GOT3 (cell line): Measurements from ENCODE around the gene TPCN1.

ENCODE experiments used
- DNase-seq: peaks from one replicate; lab custom pipeline; 2025; ENCODE audit warnings: mixed read lengths; lab: John Stamatoyannopoulos, UW

TPCN1 gene

DNA sequence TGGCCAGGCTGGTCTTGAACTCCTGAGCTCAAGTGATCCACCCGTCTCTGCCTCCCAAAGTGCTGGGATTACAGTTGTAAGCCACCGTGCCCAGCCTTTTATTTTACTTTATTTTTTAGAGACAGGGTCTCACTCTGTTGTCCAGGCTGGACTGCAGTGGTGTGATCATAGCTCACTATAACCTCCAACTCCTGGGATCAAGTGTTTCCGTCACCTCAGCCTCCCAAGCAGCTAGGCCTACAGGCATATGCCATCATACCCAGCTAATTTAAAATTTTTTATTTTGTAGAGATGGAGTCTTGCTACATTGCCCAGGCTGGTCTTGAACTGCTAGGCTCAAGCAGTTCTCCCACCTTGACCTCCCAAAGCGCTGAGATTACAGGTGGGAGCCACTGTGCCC is 3.7 kb downstream of the TPCN1 start:
- DNase-seq = no peak

DNA sequence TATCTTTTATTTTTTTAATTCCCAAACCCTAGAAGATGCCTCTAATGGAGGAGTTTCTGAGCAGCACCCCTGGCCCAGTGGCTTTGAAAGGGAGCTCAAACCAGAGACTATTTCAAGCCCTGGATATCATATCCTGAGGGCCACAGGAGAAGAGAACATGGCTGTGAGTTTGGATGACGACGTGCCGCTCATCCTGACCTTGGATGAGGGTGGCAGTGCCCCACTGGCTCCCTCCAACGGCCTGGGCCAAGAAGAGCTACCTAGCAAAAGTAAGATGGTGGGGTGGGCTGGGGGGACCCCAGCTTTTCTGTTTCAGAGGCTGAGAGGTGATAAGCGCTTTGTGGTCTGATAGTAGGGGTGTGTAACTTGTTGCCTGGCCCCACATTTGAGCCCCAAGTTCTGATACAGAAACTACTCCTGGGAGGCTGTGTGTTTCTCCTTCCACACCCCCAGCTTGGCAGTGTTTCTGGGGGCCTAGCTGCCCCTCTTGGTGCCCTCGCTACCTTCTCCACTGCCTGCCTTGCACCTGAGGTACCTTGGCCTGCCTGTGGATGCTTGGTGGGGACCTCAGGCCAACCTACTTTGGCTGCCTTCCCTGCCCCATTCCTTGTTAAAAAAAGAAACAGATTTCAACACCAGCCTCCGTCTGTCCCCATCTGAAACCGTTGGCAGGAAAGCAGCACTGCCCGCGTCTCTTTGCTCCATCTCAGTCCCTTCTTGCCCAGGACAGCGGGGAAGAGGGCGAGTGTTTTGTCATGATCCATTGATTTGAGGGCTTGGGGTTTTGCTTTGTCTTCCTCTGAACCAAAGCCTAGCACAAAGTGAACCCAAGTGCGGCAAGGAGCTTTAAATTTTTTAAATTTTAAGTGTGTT is 5.7 kb downstream of the TPCN1 start:
- DNase-seq = no peak

GRCh38 chr12:113227686-113228391 is 6.6 kb downstream of the TPCN1 start:
- DNase-seq = no peak

DNA sequence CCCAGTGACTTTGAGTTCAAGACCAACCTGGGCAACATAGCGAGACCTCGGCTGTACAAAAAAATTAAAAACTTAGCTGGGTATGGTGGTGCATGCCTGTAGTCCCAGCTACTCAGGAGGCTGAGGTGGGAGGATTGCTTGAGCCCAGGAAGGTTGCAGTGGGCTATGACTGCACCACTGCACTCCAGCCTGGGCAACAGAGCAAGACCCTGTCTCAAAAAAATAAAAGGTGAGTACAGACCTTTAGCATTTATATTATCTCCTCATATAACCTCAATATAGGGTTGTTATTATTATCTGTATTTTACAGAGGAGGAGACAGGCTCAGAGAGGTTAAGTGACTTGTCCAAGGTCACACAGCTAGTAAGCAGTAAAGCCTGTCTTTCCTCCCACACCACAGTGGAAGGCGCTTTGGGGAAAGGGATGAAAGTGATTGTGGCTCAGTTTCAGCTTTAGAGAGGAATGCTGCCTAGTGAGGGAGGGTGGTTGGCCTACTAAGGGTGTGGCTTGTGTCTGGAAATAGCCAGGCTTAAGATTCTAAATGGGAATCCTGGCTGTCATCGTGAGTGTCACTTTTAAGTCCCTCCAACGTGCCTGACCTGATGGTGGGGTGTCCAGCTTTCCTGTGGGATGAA is 7.2 kb downstream of the TPCN1 start:
- no peak for DNase-seq

- no peak for DNase-seq
Measured at GRCh38 chr12:113230315-113231234, 9.3 kb downstream of the TPCN1 start.

GRCh38 chr12:113231235-113232088 is 10.2 kb downstream of the TPCN1 start:
- DNase-seq = no peak

DNA sequence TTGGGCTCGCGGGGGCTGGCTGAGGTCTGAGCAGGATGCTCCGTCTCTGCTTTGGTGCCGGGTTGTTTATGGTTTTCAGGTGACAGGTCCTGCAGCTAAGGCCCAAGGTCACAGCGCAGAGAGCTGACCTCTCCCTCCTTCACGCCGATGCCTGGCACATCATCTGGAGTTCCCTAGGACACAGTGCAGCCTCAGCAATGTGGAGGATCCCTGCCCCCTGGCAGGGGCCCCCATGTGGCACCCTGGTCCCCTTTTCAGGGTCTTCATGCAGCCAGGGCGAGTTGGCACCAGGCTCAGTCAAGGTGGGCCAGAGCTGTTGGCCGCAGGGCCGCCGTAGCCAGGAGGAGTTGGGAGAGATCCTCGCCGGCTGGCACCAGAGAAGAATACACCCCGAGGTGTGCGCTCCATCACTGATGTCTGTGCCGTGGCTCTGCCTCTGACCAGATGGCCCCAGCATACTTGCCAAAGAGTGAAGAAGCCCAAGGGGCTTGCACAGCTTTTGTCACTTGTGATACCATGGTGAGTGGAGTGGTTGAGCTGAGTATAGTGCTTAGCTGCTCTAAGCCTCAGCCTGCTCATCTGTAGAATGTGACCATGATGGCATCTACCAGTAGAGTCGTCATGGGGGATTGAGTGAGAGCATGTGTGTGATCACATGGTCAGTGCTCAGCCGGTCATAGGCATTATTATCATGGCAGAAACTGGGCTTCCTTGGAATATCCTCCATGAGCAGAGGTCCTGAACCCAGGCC is 11.0 kb downstream of the TPCN1 start:
- DNase-seq = no peak

DNA sequence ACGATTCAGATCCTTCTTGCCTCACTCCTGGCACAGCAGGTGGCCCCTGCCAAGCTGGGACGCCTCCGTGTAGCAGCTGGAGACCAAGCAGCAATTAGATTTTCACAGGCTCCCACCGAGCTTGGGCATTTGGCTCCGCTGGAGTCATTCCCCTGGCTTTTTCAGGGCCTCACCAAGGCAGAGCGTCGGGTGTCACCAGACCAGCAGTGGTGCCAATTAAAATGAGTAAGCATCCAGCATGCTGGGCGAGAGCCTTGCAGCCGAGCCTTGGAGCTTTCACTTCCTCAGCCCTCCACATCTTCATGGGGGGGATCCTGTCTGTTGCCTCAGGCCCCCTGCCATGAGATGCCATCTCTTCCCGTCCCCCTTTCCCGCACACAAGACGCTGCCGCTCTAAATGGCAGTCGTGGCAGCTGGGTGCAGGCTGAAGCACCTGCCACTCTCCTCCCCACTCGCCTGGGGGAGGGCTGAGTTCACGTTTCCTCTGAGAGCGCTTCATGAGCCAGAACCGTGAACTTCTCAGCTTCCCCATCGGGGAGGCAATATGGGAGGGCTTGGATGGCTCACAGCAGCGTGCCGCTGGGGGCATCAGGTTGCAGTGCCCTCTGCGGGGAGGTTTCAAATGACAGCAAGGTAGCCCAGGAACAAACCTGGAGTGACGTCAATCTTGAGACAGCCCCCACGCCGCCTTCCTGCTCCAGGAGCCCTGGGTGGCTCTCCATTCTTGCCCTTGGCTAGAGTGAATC is 11.7 kb downstream of the TPCN1 start:
- no peak for DNase-seq

DNA sequence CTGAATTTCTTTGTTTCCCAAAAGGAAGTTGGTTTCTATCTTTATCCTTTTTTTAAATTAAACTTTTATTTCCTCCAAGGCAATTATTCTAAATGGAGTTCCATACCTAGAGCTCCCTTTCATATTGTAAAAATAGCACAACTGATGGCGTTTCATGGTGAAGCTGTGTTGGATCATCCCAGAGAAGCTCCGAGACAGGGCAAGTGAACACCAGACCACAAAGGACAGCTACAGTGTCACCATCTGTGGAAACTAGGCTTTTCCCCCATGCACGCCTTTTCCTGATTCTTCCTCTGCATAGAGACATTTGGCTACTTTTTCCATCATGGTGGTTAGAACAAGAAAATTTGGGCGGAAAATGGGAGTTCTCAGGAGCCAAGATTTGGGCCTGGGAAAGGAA is 12.7 kb downstream of the TPCN1 start:
- DNase-seq = no peak

- DNase-seq = no peak
Measured at GRCh38 chr12:113234483-113234882, 13.2 kb downstream of the TPCN1 start.

DNA sequence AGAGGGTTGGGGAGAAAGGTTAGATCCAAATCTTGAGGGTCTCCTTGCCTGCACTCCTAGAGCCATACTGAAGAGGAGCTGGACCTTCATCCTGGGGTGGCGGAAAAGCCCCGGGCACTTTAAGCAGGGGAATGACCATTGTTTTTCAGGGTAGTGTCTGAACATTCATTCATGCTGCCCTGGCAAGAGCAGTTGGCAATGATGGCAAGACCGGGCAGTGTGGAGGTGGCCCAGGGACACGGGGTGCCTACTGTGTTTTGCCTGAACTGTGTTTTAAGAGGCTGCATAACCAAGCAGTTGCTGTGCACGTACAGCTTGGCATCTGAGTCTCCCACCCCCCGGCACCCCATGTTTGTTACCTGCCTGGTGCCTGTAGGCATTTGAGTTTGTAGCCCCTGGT is 14.7 kb downstream of the TPCN1 start:
- no peak for DNase-seq

DNA sequence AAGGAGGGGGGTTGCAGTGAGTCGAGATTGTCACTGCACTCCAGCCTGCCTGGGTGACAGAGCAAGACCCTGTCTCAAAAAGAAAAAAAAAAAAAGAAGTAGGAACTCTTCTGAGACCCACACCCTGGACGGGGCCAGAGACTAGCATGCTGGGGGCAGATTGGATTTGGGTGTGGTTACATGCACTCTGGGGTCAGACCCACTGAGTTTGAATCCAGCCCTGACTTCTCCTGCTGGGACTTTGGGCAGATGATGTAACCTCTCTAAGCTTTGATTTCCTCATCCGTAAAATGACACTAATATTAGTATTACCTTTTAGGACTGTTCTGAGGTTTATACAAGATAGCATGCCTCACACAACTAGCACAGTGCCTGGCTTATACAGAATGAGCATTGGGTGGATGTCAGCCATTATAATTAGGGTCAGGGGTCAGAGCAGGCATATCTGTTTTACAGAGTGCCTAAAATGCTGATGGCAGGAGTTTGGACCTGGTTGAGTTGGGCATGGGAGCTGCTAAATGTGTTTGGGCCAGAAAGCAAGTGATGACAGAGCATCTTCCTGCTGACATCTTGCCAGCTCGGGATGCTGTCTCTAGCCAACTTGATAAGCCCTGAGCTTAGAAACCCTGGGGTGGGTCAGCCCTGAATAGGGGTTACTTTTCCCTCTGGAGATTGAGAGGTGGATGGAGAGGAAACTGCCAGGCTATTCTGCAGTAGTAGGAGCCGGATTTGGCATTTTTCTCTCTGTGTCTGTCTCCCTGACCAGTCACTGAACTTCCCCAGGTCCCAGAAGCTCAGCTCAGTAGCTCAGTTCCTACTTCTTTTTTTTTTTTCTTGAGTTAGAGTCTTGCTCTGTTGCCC is 15.5 kb downstream of the TPCN1 start:
- DNase-seq = no peak

DNA sequence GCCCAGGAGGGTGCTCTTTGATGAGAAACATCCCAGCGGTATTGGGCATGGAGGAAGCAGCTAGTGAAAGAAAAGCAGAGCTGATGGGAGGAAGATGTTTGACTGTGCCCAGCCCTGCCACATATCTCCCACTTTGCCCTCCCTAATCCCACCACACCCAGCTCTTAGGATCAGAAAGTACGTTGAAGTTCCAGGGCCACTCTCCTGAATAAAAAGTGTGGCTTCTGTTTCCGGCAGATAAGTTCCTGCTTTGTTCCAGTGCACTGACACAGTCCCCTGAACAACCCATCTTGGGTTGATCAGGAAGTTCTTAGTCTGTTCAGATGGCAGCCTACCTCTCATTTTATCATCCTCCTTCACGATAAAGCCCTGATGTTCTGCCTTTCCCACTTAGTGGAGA is 16.5 kb downstream of the TPCN1 start:
- DNase-seq = no peak

GRCh38 chr12:113238309-113238708 is 17.0 kb downstream of the TPCN1 start:
- no peak for DNase-seq

DNA sequence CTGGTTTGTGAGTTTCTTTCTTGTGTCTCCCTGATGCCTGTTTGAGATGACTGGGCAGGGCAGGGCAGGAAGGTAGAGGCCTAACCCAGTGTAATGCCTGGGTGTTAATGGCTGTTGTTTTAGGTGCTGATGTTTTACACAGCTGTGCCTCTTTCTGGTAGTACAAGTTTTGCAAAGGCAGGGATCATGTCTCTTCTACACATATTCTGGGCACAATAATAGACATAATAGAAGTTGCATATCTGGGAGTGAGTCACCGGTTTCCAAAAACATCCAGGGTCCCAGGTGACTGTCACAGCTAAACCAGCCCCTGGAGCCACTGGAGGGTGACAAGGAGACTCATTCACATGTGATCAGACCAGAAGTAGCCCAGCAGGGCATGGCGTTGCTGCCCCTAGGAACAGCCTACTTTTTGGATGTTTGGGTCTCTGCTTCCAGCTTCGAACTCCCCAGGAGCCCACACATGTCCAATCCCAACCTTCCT is 18.1 kb downstream of the TPCN1 start:
- no peak for DNase-seq

- no peak for DNase-seq
Measured at GRCh38 chr12:113239811-113240331, 18.6 kb downstream of the TPCN1 start.

GRCh38 chr12:113240395-113240794 is 19.1 kb downstream of the TPCN1 start:
- DNase-seq = no peak
